ENCODE data around the gene CUX1.

DNA sequence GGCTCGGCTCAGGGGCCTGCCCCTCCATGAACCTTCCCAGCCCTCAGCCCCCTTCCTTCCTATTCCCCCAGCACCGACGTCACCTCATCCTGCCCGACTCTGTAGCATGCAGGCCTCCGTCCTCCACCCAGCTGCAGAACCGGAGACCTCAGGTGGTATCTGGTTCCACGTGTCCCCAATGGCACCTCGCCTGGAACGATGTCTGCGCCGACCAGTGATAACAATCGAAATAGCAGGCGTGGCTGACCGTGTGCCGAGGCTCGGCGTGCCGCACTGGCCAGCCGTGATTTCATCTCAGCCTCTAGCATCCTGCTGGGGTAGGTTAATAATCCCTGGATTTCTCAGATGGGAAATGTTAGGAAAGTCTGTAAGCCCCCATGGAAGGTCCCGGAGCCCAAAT, 171.7 kb downstream of the CUX1 start:
- TF ChIP-seq POLR2A (IDR thresholded peaks at IDR 0.05; ENCODE audit: low read depth, low read length): no peak
- TF ChIP-seq TAF1 (IDR thresholded peaks at IDR 0.05; ENCODE audit: low read depth, low read length): no peak
- no peak for TF ChIP-seq POLR2AphosphoS5 (IDR thresholded peaks at IDR 0.05; ENCODE audit: low read depth, low read length)
- TF ChIP-seq SPI1 (IDR thresholded peaks at IDR 0.05; ENCODE audit: low read depth, low read length): no peak
- TF ChIP-seq PAX5 (IDR thresholded peaks at IDR 0.05; ENCODE audit: insufficient read depth, low read length, severe bottlenecking): no peak
- no peak for TF ChIP-seq POU2F2 (IDR thresholded peaks at IDR 0.05; ENCODE audit: low read depth, low read length)

Data from GM12891 (cell line).